CD4-positive, alpha-beta T cell treated with Interleukin-6 for 4 hours (primary cell): ENCODE results near the gene ZNF45.
"Not testable (repeated sequence)": the region's sequence is repeated elsewhere in the genome, so short reads cannot be mapped to it uniquely, and the experiment has no call there.

Experiments
- DNase-seq: peaks from one replicate; pipeline ENCODE4 v3.0.0-alpha.2; 2020; ENCODE audit warnings: mixed read lengths

ZNF45 gene

GRCh38 chr19:43910884-43911283, 24.2 kb downstream of the ZNF45 start:
- DNase-seq, result no peak

- DNase-seq, result no peak
Observed at GRCh38 chr19:43908659-43909058, 26.4 kb downstream of the ZNF45 start.

- DNase-seq, result no peak
Observed at GRCh38 chr19:43906774-43907173, 28.3 kb downstream of the ZNF45 start.

GRCh38 chr19:43905897-43906296, 29.2 kb downstream of the ZNF45 start:
- no peak for DNase-seq

- no peak for DNase-seq
Observed at GRCh38 chr19:43902399-43902798, 32.7 kb downstream of the ZNF45 start.

- peak; percentile 69 for DNase-seq
Observed at GRCh38 chr19:43901395-43902390, 33.4 kb downstream of the ZNF45 start.

- DNase-seq, result no peak
Observed at GRCh38 chr19:43895727-43896308, 39.3 kb downstream of the ZNF45 start.

- no peak for DNase-seq
Observed at GRCh38 chr19:43883864-43884263, 51.2 kb downstream of the ZNF45 start, which contains the start of gene ZNF404. Gene ZNF404 (minus strand): TSS chr19:43883964.

- DNase-seq, result no peak
Observed at GRCh38 chr19:43880483-43880882, 54.6 kb downstream of the ZNF45 start.

GRCh38 chr19:43872547-43873336, 62.3 kb downstream of the ZNF45 start:
- no peak for DNase-seq

- not testable (repeated sequence) for DNase-seq
Observed at GRCh38 chr19:43866923-43867322, 68.2 kb downstream of the ZNF45 start.
